Uterus (tissue), 4 donors: Measurements from ENCODE around the gene CTCF. TPM values are rescaled to one million over a fixed set of nuclear protein-coding genes. Genes with fewer than 3 reads are reported as not detected.

ENCODE experiments used
- DNase-seq, 2 donors: peaks; one replicate each; pipeline ENCODE4 v3.0.0-alpha.2; 2019 to 2020
- H3K27ac ChIP-seq, 2 donors: fragments of 200-600 bp; sonication (generic); 1 replicate in 1 of 2; 2 replicates in 1 of 2; pipeline ENCODE4 v1.5.1; 2016 to 2018
- H3K27me3 ChIP-seq, 2 donors: fragments of 200-600 bp; sonication (generic); one replicate each; pipeline ENCODE4 v1.5.1; 2018 to 2019; ENCODE audit warnings: control low read depth in 1 of 2
- H3K36me3 ChIP-seq, 2 donors: fragments of 200-600 bp; sonication (generic); one replicate each; pipeline ENCODE4 v1.5.1; 2019; ENCODE audit warnings: control low read depth in 1 of 2
- H3K4me1 ChIP-seq, 2 donors: fragments of 200-600 bp; sonication (generic); one replicate each; pipeline ENCODE4 v1.5.1; 2018 to 2019; ENCODE audit warnings: control low read depth in 1 of 2
- H3K4me3 ChIP-seq, 2 donors: fragments of 200-600 bp; sonication (generic); 1 replicate in 1 of 2; 2 replicates in 1 of 2; pipeline ENCODE4 v1.5.1; 2018 to 2019; ENCODE audit warnings: mild to moderate bottlenecking in 1 of 2
- H3K9me3 ChIP-seq, 2 donors: fragments of 200-600 bp; sonication (generic); one replicate each; pipeline ENCODE4 v1.5.1; 2019; ENCODE audit warnings: control low read depth in 1 of 2
- CTCF ChIP-seq, 4 experiments: fragments of 200-600 bp in 2 of 4; fragments of 450-650 bp in 2 of 4; sonication (generic) in 2 of 4; IDR thresholded peaks; one replicate each; pipeline ENCODE4 v1.5.1; 2016 to 2019; ENCODE audit warnings: antibody characterized with exemption in 4 of 4, mild to moderate bottlenecking in 2 of 4, moderate library complexity in 1 of 4
- POLR2A ChIP-seq, 2 donors: fragments of 450-650 bp; IDR thresholded peaks; one replicate each; pipeline ENCODE4 v1.6.1; 2016; ENCODE audit warnings: antibody characterized with exemption in 2 of 2, mild to moderate bottlenecking in 1 of 2, moderate library complexity in 1 of 2
- intact Hi-C: fragments of 100-400 bp; cut with DNase I; formaldehyde crosslinking; loops from one replicate; pipeline ENCODE4 v1.15.1; 2023; ENCODE audit warnings: low total_unique reads
- total RNA-seq, 4 donors: library from RNA; depleted of rRNA in 3 of 4; stranded (reverse); fragments of >200 nt in 3 of 4; gene quantifications; one replicate each; pipeline versions ENCODE4 v1.1.0 to v1.2.4, GENCODE V29; 2014 to 2023
- donor health status: DM: yes; HTN: yes; CAD: no.

CTCF gene
- total RNA-seq, 4 donors from 2014 or later: 24.8 to 54.1 (median 43.7) TPM

GRCh38 chr16:67565470-67566100 lies 3.3 kb downstream of the CTCF start:
- DNase-seq: no peak

DNA sequence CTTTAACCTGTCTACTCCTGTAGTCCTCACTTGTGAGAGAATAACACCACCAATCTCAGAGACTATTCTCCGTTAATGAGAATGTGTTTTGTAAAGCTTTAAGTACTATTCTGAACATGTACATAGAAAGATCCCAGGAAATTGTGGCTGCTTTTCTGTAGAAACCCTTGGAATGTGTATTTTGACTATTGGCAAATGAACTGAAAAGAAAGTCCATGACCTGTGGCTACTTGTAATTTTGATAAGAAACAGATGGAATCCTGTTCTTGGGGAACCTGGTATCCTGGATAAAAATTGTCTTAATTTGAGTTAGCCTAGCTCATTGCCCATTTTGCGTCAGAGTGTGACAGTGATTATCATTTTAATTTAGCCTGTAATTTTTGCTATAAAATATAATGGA lies 9.1 kb downstream of the CTCF start:
- DNase-seq: no peak
- H3K4me3 ChIP-seq: no peak overlapping the region
- intact Hi-C loops: no loop called here
- H3K36me3 ChIP-seq: no peaks in the 10 kb centered on the region
- no peak for TF ChIP-seq CTCF (IDR thresholded peaks at IDR 0.05)
- TF ChIP-seq POLR2A (IDR thresholded peaks at IDR 0.05): no peak
- H3K9me3 ChIP-seq: no peaks in the 10 kb centered on the region
- no peak overlapping the region for H3K27ac ChIP-seq
- peaks cover 0 to 4% of the 10 kb centered on the region in 2 donors for H3K4me1 ChIP-seq
- no peaks in the 10 kb centered on the region for H3K27me3 ChIP-seq

More at GRCh38 chr16:67565470-67566100, 3.3 kb downstream of the CTCF start:
- H3K4me1 ChIP-seq: peaks cover 8 to 11% of the 10 kb centered on the region in 2 donors
- no peaks in the 10 kb centered on the region for H3K36me3 ChIP-seq
- TF ChIP-seq CTCF (IDR thresholded peaks at IDR 0.05): no peak
- no peak for TF ChIP-seq POLR2A (IDR thresholded peaks at IDR 0.05)
- no peak overlapping the region for H3K27ac ChIP-seq
- H3K4me3 ChIP-seq: no peak overlapping the region
- no peaks in the 10 kb centered on the region for H3K27me3 ChIP-seq
- no peaks in the 10 kb centered on the region for H3K9me3 ChIP-seq
- intact Hi-C loops: no loop called here

DNA sequence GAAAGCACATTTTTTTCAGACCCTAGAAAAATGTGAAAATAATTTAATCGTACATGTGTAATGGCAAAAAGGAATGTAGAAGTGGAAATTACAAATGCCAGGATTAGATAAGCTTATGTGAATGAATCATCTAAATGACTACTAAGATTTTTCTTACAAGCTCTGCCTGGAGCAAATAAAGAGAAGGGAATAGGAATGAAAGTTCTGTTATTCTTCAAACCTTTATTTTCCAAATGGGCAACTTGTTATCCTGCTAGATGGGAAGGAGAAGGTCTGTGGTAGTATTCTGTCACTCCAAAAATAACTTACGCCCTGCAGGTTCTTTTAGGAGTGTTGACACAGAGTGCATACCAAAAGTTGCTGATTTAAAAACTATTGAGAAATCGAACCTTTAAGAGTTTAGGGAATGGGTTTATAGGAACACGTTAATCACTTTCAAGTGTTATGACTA lies 9.7 kb downstream of the CTCF start:
- no peak for DNase-seq
- no peak overlapping the region for H3K27ac ChIP-seq
- H3K9me3 ChIP-seq: no peaks in the 10 kb centered on the region
- no peak overlapping the region for H3K4me3 ChIP-seq
- peaks cover 0 to 4% of the 10 kb centered on the region in 2 donors for H3K4me1 ChIP-seq
- TF ChIP-seq CTCF (IDR thresholded peaks at IDR 0.05) (no peak), POLR2A (IDR thresholded peaks at IDR 0.05) (no peak)
- intact Hi-C loops: no loop called here
- H3K27me3 ChIP-seq: no peaks in the 10 kb centered on the region
- H3K36me3 ChIP-seq: no peaks in the 10 kb centered on the region

DNA sequence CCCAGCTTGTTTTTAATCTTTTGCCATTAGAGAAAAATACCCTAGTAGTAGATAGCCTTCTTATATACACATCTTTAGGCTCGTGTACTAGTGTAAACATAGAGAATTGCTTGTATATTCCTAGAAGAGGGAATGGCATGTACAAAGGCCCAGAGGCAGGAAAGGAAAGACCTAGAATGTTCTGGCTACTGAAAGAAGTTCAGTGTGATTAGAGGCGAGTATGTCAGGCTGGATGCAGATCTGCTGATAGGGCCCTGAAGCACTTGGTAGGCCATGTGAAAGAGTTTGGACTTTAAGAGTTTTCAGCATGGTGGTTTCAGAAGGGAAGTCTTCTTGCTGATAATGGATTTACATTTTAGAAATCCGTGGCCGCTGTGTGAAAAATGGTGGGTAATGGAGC lies 17.4 kb downstream of the CTCF start:
- Histone ChIP-seq H3K36me3 (no peaks in the 10 kb centered on the region), H3K27me3 (no peaks in the 10 kb centered on the region), H3K4me1 (no peaks in the 10 kb centered on the region), H3K9me3 (no peaks in the 10 kb centered on the region), H3K27ac (no peak overlapping the region), H3K4me3 (no peak overlapping the region)
- intact Hi-C loops: no loop called here
- no peak for TF ChIP-seq POLR2A (IDR thresholded peaks at IDR 0.05)
- DNase-seq: no peak

DNA sequence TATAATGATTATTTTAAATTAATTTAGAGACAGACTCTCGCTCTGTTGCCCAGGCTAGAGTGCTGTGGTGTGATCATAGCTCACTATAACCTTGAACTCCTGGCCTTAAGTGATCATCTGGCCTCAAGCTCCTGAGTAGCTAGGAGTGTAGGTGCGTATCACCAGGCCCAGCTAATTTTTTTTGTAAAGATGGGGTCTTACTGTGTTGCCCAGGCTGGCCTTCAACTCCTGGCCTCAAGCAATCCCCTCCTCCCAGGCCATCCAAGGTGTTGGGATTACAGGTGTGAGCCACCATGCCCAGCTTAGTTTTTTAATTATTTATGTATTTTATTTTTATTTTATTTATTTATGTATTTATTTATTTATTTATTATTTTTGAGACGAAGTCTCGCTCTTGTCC lies 17.9 kb downstream of the CTCF start:
- DNase-seq: no peak
- Histone ChIP-seq H3K4me1 (no peaks in the 10 kb centered on the region), H3K9me3 (no peaks in the 10 kb centered on the region), H3K27ac (no peak overlapping the region), H3K4me3 (no peak overlapping the region), H3K36me3 (no peaks in the 10 kb centered on the region), H3K27me3 (no peaks in the 10 kb centered on the region)
- TF ChIP-seq POLR2A (IDR thresholded peaks at IDR 0.05): no peak
- TF ChIP-seq CTCF (IDR thresholded peaks at IDR 0.05): no peak
- intact Hi-C loops: no loop called here
